ENCODE measurements around the gene ZNF316.
A peak's percentile ranks its signal among the peaks of the same experiment; 100 is the strongest.

ZNF316 gene

GRCh38 chr7:6636741-6637543, at the start of gene ZNF316:
Gene ZNF316 (plus strand): TSS chr7:6637318. CDS start chr7:6642410, 5,092 bp downstream.
- DNase-seq: peak; percentile 66

GRCh38 chr7:6588566-6588965, 48.6 kb upstream of the ZNF316 start:
- no peak for DNase-seq

DNA sequence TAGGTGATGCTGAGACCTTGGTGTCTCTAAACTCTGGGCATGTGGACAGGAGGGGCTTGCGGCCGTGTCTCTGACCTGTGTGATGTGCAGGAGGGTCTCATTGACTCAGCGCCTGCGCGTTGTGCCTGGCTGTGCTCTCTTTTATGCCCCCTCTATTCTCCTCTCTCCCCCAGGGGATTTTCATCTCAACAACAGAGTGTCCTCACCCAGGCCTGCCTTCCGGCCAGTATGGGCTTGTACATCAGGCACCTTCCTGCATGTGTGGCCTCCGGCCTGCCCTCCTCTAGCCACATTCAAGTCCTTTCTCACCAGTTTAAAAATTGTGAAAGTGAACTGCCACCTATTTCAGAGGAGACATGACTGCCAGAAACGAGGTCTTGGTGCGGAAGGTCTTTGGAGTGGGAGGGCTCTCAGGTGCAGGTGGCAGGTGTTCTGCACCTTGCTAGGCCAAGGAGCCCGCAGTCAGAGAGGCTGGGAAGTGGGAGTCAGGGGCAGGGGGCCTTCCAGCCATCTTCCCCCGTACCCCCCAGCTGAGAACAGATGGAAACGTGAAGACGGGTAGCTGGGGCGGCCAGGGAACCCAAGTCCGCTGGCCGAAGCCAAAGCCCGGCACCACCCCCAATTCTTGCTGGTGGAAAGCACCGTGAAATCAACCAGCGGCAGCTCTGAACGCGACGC, 47.8 kb upstream of the ZNF316 start:
- no peak for DNase-seq

DNA sequence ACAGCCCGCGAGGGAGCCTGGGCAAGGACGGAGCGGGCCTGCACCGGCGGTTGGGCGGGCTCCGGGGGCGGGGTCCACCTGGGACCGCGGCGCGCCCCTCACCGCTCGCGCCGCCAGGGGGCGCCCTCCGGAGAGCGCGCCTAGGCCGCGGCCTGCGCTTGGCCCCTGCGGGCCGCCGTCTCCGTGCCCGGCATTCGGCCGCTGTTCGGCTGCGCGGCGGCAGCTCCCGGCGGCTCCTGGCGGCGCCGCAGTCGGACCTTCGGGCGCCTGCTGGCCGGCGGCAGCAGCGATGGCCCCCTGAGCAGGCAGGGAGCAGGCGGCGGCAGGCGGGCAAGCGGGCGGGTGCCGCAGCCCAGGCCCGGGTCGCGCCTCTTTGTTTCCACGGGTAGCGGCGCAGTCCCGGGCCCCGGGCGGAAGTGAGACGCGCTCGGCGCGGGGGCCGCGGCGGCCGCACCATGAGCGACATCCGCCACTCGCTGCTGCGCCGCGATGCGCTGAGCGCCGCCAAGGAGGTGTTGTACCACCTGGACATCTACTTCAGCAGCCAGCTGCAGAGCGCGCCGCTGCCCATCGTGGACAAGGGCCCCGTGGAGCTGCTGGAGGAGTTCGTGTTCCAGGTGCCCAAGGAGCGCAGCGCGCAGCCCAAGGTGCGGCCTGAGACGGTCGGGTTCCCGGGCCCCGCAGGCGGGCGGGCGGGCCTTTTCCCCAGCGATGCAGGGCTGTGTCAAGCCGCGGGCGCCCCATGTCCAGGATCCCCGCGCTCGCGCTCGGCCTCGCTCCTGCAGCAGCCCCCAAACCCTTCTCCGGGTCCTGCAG, 47.1 kb upstream of the ZNF316 start, which contains the start of gene INTS15:
Gene INTS15 (plus strand): TSS at position 193 of the 816 bp plus-strand sequence. CDS start 263 bp downstream, at position 456.
- peak; percentile 90 for DNase-seq

- DNase-seq: no peak
Observed at GRCh38 chr7:6590645-6591110, 46.4 kb upstream of the ZNF316 start.

DNA sequence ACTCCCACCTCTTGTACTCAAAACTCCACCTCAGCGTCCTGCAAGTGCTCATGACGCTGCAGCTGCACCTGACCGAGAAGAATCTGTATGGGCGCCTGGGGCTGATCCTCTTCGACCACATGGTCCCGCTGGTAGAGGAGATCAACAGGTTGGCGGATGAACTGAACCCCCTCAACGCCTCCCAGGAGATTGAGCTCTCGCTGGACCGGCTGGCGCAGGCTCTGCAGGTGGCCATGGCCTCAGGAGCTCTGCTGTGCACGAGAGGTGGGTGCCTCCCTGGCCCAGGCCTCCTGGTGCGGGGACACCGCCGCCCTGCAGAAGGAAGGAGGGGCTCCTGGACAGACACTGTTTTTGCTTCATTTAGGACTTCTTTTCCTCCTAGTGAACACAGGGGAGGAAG, 37.0 kb upstream of the ZNF316 start:
- no peak for DNase-seq

DNA sequence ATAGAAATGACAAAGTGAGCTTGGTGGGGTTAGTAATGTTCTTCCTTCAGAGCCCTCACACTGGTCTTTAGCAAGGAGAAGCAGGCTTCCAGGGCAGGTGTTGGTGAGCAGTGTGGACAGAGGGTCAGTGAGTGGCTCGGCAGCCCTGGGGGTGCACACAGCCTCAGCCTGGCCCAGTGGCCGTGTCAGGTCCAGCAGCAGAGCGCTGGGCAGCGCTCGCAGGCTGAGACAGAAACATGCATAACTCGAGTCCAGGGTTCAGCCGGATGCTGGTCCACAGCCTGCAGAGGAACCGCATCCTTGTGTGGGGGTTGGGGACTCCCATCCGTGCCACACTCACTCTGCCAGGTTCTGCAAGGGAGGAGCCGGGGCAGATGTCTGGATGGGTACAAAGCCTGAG, 32.7 kb upstream of the ZNF316 start:
- no peak for DNase-seq

DNA sequence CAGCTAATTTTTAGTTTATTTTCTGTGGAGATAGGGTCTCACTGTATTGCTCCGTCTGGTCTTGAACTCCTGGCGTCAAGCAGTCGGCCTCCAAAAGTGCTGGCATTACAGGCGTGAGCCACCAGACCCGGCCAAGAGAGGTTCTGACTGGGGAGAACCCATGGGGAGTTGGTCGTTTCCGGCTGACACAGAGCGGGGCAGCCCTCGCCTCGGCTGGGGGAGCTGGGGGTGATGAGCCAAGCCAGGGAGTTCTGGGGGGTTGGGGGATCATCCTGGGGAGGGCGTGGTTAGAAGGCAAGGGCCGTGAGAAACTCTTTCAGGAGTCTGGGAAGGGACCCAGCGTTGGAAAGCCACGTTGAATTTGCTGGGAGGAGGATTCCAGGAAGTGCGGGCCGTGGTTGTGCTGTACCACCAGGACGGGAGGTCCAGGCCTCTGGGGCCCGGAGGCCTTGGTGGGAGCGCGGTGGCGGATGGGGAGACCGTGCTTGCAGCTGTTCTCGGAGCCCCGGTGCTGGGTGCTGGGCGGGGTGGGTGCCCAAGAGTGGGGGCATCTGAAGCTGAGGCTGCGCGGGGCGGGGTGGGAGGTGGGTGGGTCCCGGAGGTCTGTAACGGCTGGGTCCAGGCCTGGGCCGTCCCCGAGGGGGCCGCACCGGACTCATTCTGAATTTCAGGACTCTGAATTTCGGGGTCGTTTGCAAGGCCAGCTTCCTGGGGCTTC, 30.1 kb upstream of the ZNF316 start:
- DNase-seq: no peak

DNA sequence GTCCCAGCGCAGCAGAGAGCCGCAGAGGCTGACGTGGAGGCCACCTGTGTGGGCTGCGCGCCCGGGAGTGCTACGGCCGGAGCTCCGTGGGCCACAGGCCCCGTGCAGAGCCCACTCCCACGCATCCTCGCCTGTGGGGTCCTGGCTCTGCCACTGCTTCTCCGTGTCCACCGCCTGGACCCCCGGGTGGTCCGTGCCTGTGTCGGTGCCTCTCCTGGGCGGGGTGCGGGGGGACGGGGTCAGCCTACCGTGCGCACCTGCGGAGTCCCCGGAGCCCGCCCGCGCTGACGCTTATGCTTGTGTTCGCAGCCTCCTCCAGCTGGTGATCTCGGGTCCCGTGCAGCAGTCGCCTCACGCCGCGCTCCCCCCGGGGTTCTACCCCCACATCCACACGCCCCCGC, 29.5 kb upstream of the ZNF316 start:
- no peak for DNase-seq

GRCh38 chr7:6608081-6608480, 29.0 kb upstream of the ZNF316 start:
- DNase-seq: no peak

DNA sequence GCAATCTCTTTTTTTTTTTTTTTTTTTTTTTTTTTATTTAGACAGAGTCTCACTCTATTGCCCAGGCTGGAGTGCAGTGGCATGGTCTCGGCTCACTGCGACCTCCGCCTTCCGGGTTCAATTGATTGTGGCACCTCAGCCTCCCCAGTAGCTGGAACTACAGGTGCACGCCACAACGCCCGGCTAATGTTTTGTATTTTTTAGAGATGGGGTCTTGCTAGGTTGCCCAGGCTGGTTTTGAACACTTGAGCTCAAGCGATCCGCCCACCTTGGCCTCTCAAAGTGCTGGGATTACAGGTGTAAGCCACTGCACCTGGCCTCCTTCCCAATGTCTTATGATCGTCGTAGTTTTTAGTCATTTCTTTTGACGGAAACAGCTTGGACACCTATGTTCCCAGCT, 28.3 kb upstream of the ZNF316 start:
- no peak for DNase-seq

- no peak for DNase-seq
Observed at GRCh38 chr7:6612819-6613218, 24.3 kb upstream of the ZNF316 start.

GRCh38 chr7:6613706-6614105, 23.4 kb upstream of the ZNF316 start:
- DNase-seq: no peak

DNA sequence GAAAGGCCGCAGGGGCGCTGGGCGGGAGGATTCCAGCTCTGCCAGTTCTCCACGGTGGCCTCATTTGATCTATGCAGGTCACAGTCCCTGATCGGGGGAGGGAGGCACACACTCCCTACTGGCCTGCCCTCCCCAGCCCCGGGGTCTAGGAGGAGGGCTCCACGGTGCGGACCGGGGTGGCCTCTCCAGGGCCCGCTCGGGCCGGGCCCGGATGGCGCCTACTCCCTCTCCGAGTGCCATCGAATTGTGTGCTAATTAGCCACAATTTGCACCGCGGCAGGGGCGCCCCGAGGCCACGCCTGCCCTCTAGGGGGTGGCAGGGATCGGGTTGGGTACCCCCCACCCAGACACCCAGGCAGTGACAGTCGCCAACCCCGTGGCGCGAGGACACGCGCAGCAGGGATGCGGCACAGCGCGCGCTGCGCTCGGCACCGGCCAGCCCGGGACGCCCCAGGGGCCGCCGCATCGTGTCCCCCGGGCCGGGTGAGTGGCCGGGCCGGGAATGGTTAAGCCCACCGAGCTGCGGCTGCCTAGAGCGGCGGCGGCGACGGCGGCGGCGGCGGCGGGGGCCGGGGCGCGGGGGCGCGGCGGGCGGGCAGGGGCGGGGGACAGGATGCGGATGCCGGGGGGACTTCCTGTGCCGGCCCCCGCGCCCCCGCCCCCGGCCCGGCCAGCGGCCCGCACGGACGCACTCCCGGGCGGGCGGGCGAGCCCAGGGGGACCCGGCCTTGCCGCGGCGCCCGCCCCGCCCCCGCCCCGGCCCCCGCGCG, 22.0 kb upstream of the ZNF316 start, which contains the start of gene ZNF853:
Gene ZNF853 (plus strand): TSS at position 658 of the 770 bp plus-strand sequence. CDS start 565 bp downstream, outside the sequence.
- peak; percentile 48 for DNase-seq

GRCh38 chr7:6615723-6616555, 21.2 kb upstream of the ZNF316 start:
- no peak for DNase-seq

GRCh38 chr7:6616854-6617643, 20.1 kb upstream of the ZNF316 start:
- DNase-seq: no peak

- no peak for DNase-seq
Observed at GRCh38 chr7:6618621-6619020, 18.5 kb upstream of the ZNF316 start.

DNA sequence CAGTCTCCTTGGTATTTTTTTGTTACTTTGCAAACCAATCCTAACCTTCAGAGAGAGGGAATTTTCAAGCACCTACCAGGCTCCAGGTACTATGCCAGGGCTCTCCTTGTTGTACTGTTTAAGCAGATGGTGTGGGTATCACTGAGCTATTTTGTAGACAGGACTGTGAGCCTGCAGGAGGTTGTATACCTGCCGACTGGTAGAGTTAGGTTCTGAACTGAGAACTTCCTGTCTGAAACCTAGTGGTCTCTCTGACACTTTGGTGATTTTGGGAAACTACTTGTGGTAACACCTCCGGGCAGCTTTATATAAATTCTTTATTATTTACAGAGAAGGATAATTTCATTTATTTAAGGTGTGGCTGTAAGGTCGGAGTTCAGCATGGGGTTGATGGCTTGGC, 17.2 kb upstream of the ZNF316 start:
- DNase-seq: no peak

DNA sequence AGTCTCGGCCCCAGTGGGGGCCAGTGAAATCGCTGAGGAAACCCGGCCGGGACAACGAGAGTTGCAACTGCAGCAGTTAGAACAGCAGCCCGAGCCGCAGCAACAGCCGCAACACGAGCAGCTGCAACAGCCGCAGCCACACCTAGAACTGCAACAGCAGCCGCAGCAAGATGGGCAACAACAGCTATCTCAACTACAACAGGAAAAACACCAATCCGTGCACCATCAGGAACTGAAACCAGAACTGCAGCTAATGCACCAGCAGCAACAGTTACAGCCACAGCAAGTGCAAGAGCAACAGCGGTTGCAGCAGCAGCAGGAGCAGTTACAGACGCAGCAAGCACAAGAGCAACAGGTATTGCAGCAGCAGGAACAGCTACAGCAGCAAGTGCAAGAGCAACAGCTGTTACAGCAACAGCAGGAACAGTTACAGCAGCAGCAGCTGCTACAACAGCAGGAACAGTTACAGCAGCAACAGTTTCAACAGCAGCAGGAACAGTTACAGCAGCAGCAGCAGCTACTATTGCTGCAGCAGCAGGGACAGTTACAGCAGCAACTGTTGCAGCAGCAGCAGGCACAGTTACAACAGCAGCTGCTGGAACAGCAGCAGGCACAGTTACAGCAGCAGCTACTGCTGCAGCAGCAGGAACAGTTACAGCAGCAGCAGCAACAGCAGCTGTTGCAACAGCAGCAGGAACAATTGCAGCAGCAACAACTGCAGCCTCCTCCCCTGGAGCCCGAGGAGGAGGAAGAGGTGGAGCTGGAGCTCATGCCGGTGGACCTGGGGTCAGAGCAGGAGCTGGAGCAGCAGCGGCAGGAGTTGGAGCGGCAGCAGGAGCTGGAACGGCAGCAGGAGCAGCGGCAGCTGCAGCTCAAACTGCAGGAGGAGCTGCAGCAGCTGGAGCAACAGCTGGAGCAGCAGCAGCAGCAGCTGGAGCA, 15.7 kb upstream of the ZNF316 start:
- no peak for DNase-seq

Data from activated T-cell treated with anti-CD3 and anti-CD28 coated beads, Interleukin-2, amount 50 U/mL, for 1 hour (primary cell).